Measurements from ENCODE around the gene NDUFS6.

Gene NDUFS6

DNA sequence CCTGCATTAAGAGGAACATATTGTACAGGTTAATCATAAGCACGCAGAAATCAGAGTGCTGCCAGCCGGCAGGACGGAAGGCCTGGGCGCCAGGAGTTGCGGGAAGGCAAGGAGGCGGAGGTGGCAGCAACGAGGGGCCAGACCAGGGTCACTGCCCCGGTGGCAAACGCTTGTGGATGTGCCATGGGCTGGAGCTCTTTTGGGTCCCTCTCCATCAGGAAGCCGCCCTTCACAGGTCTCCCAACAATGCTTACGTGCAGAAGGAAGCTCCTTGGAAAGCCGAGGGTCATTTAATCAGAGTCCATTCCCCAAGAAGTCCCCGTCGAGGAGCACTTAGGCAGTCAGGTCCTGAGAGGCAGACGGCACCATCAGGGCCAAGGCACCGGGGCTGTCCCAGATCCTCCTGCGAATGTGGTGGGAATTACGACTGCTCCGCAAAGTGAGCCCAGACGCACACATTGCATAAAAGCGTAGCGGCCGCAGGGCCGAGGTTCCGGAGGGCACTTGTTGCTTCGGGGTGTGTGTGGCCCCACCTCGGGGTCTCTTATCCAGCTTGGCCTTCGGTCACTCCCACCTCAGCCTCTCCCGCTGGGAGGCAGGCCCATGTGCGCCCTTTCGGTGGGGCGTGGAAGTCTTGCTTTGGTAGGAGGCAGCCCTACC, 22.1 kb upstream of the NDUFS6 start:
- TF ChIP-seq CTCF (IDR thresholded peaks at IDR 0.05; ENCODE audit: borderline replicate concordance, control extremely low read depth, extremely low read depth, insufficient read depth, missing control alignments) = no peak
- DNase-seq (ENCODE audit: low spot score) = no peak
- in situ Hi-C loops (cut with MboI; ENCODE audit: low sequenced_read_pairs, unreplicated experiment) = no loop called here

- TF ChIP-seq CTCF (IDR thresholded peaks at IDR 0.05; ENCODE audit: borderline replicate concordance, control extremely low read depth, extremely low read depth, insufficient read depth, missing control alignments) = no peak
- in situ Hi-C loops (cut with MboI; ENCODE audit: low sequenced_read_pairs, unreplicated experiment) = no loop called here
- DNase-seq (ENCODE audit: low spot score) = no peak
These were observed 21.2 kb upstream of the NDUFS6 start for GRCh38 chr5:1779782-1780613.

DNA sequence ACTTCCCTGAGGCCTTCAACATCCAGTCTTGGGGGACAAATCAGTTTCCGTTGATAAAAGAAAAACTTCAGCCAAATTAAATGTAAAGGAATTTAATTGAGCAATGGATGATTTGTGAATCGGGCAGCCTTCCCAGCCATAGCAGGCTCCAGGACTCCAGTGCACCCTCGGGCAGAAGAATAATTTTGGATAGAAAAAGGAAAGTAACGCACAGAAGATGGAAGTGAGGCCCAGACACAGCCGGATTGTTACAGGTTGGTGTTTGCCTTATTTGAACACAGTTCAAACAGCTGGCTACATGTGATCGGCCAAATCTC, 20.6 kb upstream of the NDUFS6 start:
- DNase-seq (ENCODE audit: low spot score) = no peak
- in situ Hi-C loops (cut with MboI; ENCODE audit: low sequenced_read_pairs, unreplicated experiment) = no loop called here
- no peak for TF ChIP-seq CTCF (IDR thresholded peaks at IDR 0.05; ENCODE audit: borderline replicate concordance, control extremely low read depth, extremely low read depth, insufficient read depth, missing control alignments)

DNA sequence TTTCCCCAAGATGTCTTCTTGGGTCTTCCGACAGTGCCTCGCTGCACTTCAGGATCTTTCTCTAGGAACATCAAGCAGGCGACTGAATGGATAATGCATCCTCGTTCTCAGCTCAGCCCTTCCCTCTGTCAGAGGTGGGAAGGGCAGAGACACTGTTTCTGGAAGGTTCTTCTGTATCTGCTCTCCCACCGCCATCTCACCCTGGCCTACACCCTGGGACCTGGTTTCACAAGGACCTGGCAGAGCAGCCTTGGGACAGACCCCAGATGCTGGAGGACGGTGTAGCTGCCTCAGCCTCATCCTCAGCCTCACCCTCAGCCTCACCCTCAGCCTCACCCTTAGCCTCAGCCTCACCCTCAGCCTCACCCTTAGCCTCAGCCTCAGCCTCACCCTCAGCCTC, 20.1 kb upstream of the NDUFS6 start:
- TF ChIP-seq CTCF (IDR thresholded peaks at IDR 0.05; ENCODE audit: borderline replicate concordance, control extremely low read depth, extremely low read depth, insufficient read depth, missing control alignments) = no peak
- DNase-seq (ENCODE audit: low spot score) = no peak
- in situ Hi-C loops (cut with MboI; ENCODE audit: low sequenced_read_pairs, unreplicated experiment) = no loop called here

DNA sequence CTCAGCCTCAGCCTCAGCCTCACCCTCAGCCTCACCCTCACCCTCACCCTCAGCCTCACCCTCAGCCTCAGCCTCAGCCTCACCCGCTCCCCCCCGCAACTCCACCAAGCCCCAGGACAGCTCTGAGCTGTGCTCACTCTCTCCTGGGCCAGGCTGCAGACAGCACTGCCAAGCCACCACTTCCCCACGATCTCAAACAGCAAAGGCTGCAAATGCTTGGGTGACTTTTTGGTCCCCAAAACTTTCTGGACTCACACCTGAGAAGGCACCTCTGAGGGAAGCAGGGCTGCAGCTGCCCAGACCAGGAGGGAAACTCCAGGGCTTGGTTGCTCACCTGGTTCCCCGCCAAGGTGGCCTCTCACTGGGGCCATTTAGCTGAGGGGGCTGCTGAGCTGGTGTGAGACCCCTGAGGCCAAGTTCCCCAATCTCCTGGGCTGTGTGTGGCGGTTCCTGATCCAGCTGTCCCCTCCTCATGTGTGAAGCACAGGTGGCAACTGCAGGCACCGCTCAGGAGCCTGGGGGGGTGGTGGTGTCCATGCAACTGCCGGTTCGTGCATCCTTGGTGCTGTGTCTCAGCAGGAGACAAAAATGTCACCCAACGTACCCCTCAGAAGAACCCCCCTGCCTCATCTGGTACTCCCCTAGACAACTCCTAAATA, 19.4 kb upstream of the NDUFS6 start:
- DNase-seq (ENCODE audit: low spot score) = no peak
- in situ Hi-C loops (cut with MboI; ENCODE audit: low sequenced_read_pairs, unreplicated experiment) = no loop called here

More for the DNA sequence above, 19.4 kb upstream of the NDUFS6 start:
- no peak for TF ChIP-seq CTCF (IDR thresholded peaks at IDR 0.05; ENCODE audit: borderline replicate concordance, control extremely low read depth, extremely low read depth, insufficient read depth, missing control alignments)

All from GM13976 (cell line).